LHCN-M2 (cell line): ENCODE measurements around the gene CA10. TPM values are rescaled to one million over a fixed set of nuclear protein-coding genes. Genes with fewer than 3 reads are reported as not detected.

Source experiments
- DNase-seq: peaks from one replicate; pipeline ENCODE4 v3.0.0-alpha.2; 2012; ENCODE audit warnings: low read depth
- total RNA-seq: library from RNA; depleted of rRNA; stranded (reverse); fragments of >200 nt; gene quantifications from 2 replicates; pipeline ENCODE4 v1.2.3, GENCODE V29; 2014

CA10 gene
- total RNA-seq, 1 experiment from 2014 or later, result not detected

DNA sequence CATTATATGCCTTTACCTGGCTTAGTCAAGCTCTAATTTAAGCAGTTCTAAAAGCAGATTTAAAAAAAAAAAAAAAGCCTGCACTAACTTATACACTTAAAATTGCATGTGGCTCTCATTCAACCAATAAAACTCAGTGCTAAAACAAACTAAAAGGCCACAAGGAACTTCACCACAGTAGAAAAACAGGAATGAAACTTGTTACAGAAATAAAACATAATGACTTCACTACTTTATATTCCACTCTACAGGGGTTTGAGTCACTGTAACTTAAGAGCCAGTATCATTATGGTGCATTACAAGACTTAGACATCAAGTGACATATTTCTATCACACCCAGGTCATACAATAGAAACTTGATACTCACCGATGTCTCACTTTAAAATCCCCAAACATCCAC is 11.1 kb downstream of the CA10 start:
- no peak for DNase-seq

- DNase-seq, result no peak
Measured at GRCh38 chr17:52145476-52145875, 13.0 kb downstream of the CA10 start.

DNA sequence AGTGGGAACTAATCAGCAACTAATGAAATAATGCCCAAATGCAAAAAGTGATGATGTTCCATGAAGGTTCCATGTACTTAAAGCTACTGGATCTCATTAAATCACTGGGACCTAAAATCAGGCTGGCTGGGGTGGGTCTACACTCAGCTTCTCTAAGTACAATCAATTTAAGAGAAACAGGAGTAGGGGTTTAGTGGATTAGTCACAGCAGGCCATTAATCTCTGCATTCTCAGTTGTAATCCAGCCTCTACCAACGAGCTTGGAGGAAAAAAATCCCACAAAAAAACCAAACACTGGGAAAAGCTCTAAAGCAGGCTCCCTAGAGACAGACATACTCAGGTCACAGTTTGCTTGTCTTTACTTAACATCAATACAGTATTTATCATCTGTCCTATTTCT is 15.0 kb downstream of the CA10 start:
- no peak for DNase-seq

- DNase-seq, result no peak
Measured at GRCh38 chr17:52140601-52141000, 17.9 kb downstream of the CA10 start.

GRCh38 chr17:52138752-52139151 is 19.8 kb downstream of the CA10 start:
- DNase-seq, result no peak

GRCh38 chr17:52138350-52138749 is 20.2 kb downstream of the CA10 start:
- DNase-seq, result no peak

GRCh38 chr17:52136166-52136565 is 22.3 kb downstream of the CA10 start:
- DNase-seq, result no peak

DNA sequence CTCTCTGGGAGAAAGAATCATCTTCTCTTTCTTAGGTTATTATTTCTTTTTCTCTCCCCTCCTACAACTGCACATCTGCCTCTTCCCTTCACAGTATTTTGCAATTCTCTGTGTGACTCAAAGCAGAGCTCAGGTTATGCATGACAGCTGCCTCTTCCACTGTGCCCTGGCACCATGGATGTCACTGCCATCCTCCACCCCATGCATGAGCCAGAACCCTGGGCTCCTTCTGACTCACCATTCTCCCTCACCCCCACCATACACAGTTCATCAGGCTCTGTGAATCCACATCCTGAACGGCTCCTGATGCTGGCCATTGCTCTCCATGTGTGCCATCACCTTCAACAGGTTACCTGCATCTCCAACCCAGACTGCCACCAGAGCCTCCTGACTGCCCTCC is 23.9 kb downstream of the CA10 start:
- DNase-seq, result peak; percentile 3

GRCh38 chr17:52128721-52129120 is 29.8 kb downstream of the CA10 start:
- DNase-seq, result no peak

GRCh38 chr17:52124993-52125392 is 33.5 kb downstream of the CA10 start:
- DNase-seq, result no peak

- no peak for DNase-seq
Measured at GRCh38 chr17:52124561-52124960, 34.0 kb downstream of the CA10 start.

DNA sequence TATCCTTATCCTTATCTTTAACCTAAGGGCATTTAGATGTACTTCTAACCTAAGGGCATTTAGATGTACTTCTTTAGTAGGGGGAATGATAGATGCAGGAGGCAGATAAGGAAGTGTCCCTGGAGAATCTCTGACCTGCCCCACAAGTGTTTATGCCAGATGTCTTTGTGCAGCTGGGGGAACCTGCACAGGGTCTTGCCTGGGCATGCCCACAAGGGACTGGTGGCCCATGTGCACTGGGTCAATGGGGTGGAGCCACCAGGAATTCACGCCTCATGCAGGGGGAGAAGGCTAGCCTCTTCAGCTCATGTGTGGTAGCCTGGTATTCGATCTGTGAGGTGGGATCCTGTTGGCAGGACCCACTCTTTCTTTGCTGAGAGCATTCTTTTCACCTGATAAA is 38.0 kb downstream of the CA10 start:
- no peak for DNase-seq

GRCh38 chr17:52110923-52111581 is 47.5 kb downstream of the CA10 start:
- DNase-seq, result no peak

GRCh38 chr17:52106638-52107261 is 51.8 kb downstream of the CA10 start:
- DNase-seq, result peak; percentile 46

GRCh38 chr17:52106072-52106471 is 52.4 kb downstream of the CA10 start:
- no peak for DNase-seq

GRCh38 chr17:52105591-52105990 is 52.9 kb downstream of the CA10 start:
- peak; percentile 10 for DNase-seq

DNA sequence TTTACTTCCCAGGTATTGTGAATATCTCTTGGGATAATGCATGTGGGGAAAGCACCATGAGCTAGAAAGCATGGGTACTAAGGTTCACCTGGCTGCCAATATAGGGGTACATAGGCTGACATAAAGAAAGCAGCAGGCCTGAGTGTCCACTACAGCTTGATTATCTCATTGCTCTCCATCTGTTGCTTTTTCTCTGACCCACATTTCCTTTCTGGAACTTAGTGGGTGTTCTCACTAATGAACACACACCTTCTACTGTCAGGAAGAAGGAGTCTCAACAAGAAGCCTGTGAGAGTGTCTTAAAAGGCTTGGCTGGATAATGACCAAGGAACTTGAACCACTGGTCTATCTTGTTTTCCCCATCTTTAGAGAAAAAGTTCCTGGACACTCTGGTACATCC is 62.5 kb downstream of the CA10 start:
- no peak for DNase-seq

DNA sequence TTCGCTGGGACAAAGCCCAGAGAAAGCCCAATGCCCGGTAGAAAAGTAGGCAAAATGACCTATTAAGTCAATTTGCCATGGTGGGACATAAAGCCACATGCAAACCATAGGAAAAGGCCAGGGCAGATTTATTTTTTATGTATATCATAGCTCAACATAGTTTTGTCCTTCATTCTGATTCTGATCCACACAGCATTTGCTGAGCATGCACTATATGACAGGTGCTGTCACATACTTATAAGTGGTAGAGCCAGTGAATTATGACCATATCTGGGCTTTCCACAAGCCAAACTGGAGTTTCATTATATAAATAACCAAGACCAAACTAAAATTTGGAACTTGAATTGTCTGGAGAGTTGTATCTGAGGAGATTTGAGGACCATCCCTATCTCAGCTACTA is 74.3 kb downstream of the CA10 start:
- DNase-seq, result no peak

DNA sequence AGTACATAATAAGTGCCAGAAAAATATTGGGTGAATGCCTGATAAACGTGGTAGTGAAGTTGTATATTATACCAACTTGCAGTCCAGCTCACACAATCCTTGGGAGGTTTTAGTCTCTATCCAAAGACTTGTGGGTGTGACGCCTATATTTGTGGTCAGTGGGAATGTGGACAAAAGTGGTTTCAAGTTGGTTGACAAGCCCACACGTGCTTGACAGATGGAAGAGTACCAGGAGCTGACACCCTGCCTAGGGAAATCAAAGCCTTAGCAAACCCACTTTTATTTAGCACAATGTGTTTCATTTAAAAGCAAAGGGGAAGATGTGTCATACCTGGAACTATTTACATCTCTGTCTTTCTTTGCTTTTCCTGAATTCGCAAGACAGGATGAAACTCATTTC is 79.0 kb downstream of the CA10 start:
- DNase-seq, result no peak

- no peak for DNase-seq
Measured at GRCh38 chr17:52071712-52072111, 86.8 kb downstream of the CA10 start.

DNA sequence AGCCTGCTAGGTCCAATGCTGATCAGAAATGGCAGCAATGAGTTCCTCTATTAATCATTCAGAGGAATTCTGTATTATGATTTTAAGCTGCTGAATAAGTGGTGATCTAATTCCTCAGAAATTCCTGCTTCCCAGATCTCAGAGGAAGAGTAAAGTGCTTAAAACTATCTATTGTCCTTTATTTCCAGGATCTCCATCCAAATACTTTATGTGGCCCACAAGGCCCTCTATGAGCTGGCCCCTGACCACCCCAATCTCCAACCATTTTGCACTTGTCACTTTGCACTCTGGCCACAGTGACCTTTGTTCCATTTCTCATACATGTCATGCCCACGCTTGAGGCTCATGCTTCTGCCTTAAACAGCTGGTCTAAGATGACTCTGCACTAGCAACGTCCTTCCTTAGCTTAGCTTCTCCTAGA is 93.7 kb downstream of the CA10 start:
- peak; percentile 91 for DNase-seq

GRCh38 chr17:52049496-52049895 is 109.0 kb downstream of the CA10 start:
- DNase-seq, result no peak

GRCh38 chr17:52049051-52049450 is 109.5 kb downstream of the CA10 start:
- no peak for DNase-seq
